Activated B cell treated with CpG ODN at 0.5 μM for 24 hours (primary cell): Measurements from ENCODE around the gene ANKRD11. TPM values are rescaled to one million over a fixed set of nuclear protein-coding genes. Genes with fewer than 3 reads are reported as not detected.
A peak's percentile ranks its signal among the peaks of the same experiment; 100 is the strongest.

Experiments used
- ATAC-seq: fragments of 200-7000 bp; cut with Tn5 transposase; one replicate; pipeline ENCODE4 v1.10.0; 2021; ENCODE audit warnings: low read depth, mild to moderate bottlenecking, moderate library complexity
- CTCF ChIA-PET: fragments of 350-600 bp; sonication (Branson Sonifier 250); formaldehyde crosslinking; loops from one replicate; lab custom pipeline; 2021; ENCODE audit warnings: antibody characterized with exemption; lab: Charles Lee
- POLR2A ChIA-PET: fragments of 350-600 bp; sonication (Branson Sonifier 250); formaldehyde crosslinking; loops from one replicate; lab custom pipeline; 2021; ENCODE audit warnings: antibody characterized with exemption; lab: Charles Lee
- DNase-seq: peaks from one replicate; pipeline ENCODE4 v3.0.0; 2022
- H3K27ac Mint-ChIP-seq: one replicate; pipeline ENCODE4 v1.8.0; 2020; ENCODE audit warnings: mixed read lengths
- H3K27me3 Mint-ChIP-seq: one replicate; pipeline ENCODE4 v1.8.0; 2021; ENCODE audit warnings: mixed read lengths
- H3K36me3 Mint-ChIP-seq: one replicate; pipeline ENCODE4 v1.8.0; 2021; ENCODE audit warnings: low read depth, mixed read lengths
- H3K4me1 Mint-ChIP-seq: one replicate; pipeline ENCODE4 v1.8.0; 2021; ENCODE audit warnings: mixed read lengths
- H3K4me3 Mint-ChIP-seq: one replicate; pipeline ENCODE4 v1.8.0; 2020; ENCODE audit warnings: mild to moderate bottlenecking, mixed read lengths
- H3K9me3 Mint-ChIP-seq: one replicate; pipeline ENCODE4 v1.8.0; 2020; ENCODE audit warnings: mixed read lengths
- intact Hi-C: fragments of 100-400 bp; cut with micrococcal nuclease; formaldehyde crosslinking; loops from one replicate; pipeline ENCODE4 v1.15.1; 2024
- total RNA-seq: library from RNA; stranded (reverse); gene quantifications from 2 replicates; pipeline ENCODE4 v1.2.3, GENCODE V29; 2022
- TF ChIP-seq, protein P1 (sequence below): fragments of 200-600 bp; IDR thresholded peaks from one replicate; pipeline ENCODE4 v1.8.0; 2022; ENCODE audit warnings: antibody characterized with exemption, mild to moderate bottlenecking

Gene ANKRD11
- total RNA-seq, 1 donor from 2014 or later, result 243 TPM

DNA sequence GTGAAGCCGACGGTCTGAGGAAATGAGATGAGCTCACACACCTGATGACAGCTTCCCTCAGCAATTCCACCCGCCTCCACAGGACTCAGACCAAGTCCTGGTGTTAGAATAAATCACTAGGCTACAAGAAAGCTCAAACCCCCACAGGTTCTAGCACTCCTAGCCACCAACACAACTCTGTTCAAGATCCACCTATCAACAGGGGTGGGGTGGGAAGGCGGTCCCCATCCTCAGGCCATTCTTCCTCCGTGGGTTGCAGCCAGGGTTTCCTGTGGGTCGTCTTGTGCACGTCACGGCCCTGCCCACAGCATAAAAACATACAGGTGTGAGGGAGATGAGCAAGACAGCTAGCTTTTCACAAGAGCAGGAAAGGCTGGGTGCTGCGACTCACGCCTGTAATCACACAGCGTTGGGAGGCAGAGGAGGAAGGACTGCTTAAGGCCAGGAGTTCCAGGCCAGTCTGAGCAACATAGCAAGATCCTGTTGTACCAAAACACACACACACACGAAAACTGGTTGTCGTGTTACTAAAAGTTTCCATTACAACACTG lies 81.1 kb downstream of the ANKRD11 start:
- no peak for DNase-seq
- Mint-ChIP-seq H3K4me3 (peak overlapping the region; percentile 13), H3K27me3 (no peaks in the 10 kb centered on the region), H3K36me3 (peaks cover 13% of the 10 kb centered on the region), H3K27ac (peak overlapping the region; percentile 35), H3K4me1 (peaks cover 80% of the 10 kb centered on the region), H3K9me3 (no peaks in the 10 kb centered on the region)
- peak; percentile 59 for ATAC-seq
- TF ChIP-seq, protein P1, sequence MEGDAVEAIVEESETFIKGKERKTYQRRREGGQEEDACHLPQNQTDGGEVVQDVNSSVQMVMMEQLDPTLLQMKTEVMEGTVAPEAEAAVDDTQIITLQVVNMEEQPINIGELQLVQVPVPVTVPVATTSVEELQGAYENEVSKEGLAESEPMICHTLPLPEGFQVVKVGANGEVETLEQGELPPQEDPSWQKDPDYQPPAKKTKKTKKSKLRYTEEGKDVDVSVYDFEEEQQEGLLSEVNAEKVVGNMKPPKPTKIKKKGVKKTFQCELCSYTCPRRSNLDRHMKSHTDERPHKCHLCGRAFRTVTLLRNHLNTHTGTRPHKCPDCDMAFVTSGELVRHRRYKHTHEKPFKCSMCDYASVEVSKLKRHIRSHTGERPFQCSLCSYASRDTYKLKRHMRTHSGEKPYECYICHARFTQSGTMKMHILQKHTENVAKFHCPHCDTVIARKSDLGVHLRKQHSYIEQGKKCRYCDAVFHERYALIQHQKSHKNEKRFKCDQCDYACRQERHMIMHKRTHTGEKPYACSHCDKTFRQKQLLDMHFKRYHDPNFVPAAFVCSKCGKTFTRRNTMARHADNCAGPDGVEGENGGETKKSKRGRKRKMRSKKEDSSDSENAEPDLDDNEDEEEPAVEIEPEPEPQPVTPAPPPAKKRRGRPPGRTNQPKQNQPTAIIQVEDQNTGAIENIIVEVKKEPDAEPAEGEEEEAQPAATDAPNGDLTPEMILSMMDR, result no peak
- ChIA-PET POLR2A (interaction anchor here (0.9 to 1.0 kb wide), 2 partner anchors 79 to 82 kb away, joined by 3 to 4 read pairs; no protein-coding TSS in a partner anchor), CTCF (interaction anchor here (0.9 kb wide), 1 partner anchor 27 kb away, joined by 4 read pairs; no protein-coding TSS in a partner anchor)
- intact Hi-C loops, result no loop called here

DNA sequence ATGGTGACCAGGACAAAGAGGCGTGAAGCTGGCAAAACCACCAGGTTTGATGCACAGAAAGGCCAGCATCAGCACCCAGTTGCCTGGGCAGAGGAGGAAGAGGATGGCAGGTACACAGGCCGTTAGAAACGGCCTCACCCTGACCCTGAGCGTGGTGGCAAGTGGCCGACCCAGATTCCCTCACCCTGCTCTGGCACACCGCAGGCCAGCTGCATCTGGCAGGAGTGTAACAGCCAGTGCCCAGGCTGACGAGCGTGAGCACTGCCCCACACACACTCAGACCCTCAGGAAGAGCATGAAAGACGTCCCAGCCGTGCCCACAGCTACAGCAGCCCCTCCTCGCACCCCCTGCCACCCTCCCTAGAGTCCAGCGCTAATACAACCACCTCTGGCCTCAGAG lies 82.0 kb downstream of the ANKRD11 start:
- Mint-ChIP-seq H3K9me3 (no peaks in the 10 kb centered on the region), H3K27ac (no peak overlapping the region), H3K36me3 (peaks cover 11% of the 10 kb centered on the region), H3K4me1 (peaks cover 85% of the 10 kb centered on the region), H3K4me3 (peak overlapping the region; percentile 11), H3K27me3 (no peaks in the 10 kb centered on the region)
- intact Hi-C loops, result no loop called here
- ATAC-seq (no peak), DNase-seq (no peak)
- TF ChIP-seq, protein P1, result no peak
- POLR2A ChIA-PET, result interaction anchor here (0.7 to 1.2 kb wide), 3 partner anchors 9 to 81 kb away, joined by 3 to 6 read pairs (median 4); no protein-coding TSS in a partner anchor
- CTCF ChIA-PET, result interaction anchor here (0.9 kb wide), 1 partner anchor 28 kb away, joined by 4 read pairs; no protein-coding TSS in a partner anchor

DNA sequence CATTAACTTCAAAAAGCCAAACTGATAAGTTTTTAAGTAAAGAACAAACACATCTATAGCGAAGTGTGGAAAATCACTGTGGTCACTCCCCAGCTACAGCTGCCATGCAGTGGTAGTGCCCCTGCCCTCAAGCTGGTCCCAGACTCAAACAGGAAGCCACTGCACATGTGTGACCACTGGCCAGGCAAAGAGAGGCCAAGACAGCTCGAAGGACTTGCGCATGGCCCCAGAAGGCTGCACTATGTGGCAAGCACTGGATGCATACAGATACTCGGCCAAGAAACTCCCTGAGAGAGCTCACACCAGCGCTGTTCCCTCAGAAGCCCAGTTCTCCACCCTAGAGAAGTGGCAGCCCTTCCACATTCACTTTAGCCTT lies 82.4 kb downstream of the ANKRD11 start:
- Mint-ChIP-seq H3K4me3 (no peak overlapping the region), H3K9me3 (no peaks in the 10 kb centered on the region), H3K27me3 (no peaks in the 10 kb centered on the region), H3K27ac (no peak overlapping the region), H3K36me3 (peaks cover 11% of the 10 kb centered on the region), H3K4me1 (peaks cover 89% of the 10 kb centered on the region)
- TF ChIP-seq, protein P1, result no peak
- no peak for ATAC-seq
- DNase-seq, result no peak
- intact Hi-C loops, result no loop called here
- POLR2A ChIA-PET, result interaction anchor here (0.7 to 1.2 kb wide), 3 partner anchors 9 to 82 kb away, joined by 3 to 6 read pairs (median 4); no protein-coding TSS in a partner anchor
- CTCF ChIA-PET, result no interaction called here

DNA sequence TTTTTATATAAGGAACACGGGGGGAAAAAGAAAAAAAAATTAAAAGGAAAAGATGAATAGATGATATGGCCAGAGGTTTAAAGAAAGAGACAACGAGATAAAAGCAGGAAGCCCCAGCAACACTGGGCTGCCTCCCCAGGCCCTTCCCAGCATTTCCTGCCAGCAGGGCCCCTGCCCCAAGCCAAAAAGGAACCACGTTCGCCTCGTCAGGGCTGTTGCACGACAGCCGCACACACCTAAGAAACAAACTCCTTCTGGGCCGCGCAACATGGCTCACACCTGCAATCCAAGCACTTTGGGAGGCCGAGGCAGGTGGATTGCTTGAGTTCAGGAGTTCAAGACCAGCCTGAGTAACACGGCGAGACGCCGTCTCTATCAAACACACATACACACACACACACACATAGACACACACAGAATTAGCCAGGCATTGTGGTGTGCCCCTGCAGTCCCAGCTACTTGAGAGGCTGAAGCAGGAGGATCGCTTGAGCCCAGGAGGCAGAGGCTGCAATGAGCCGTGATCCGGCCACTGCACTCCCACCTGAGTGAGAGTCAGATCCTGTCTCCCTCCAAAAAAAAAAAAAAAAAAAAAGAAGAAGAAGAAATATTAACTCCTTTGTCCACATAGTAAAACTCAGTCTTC lies 83.0 kb downstream of the ANKRD11 start:
- DNase-seq (no peak), ATAC-seq (no peak)
- intact Hi-C loops, result no loop called here
- TF ChIP-seq, protein P1, result no peak
- Mint-ChIP-seq H3K36me3 (peaks cover 11% of the 10 kb centered on the region), H3K27ac (peak overlapping the region; percentile 18), H3K27me3 (no peaks in the 10 kb centered on the region), H3K4me3 (peak overlapping the region; percentile 32), H3K9me3 (no peaks in the 10 kb centered on the region), H3K4me1 (peaks cover 88% of the 10 kb centered on the region)
- ChIA-PET CTCF (no interaction called here), POLR2A (interaction anchor here (0.7 to 1.2 kb wide), 3 partner anchors 8 to 82 kb away, joined by 3 to 6 read pairs (median 4); no protein-coding TSS in a partner anchor)

DNA sequence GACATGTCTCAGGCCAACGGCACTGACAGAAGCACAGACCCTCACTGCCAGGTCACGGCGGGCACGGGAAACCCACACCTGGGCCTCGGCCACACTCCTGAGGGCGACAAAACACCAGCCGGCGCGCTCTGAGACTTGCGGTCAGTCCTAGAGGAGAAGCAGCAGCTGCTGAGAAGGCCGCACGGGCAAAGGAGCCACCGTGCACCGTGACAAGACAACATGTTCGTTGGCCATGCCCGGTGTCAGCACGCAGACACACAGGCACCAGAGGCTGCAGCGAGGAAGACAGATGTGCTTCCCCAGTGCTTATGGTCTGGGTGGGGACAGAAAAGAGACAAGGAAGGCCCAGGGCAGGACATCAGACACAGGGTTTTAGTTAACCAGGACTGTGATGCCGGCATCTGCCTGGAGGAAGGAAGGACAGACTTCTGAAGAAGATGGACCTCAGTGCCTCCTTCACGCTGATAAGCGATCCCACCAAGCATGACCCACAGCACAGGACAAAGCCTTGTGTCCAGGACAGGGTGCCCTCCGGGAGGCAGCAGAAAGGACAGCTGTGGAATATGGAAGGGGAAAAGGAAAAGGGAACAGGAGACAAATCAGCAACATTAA lies 84.0 kb downstream of the ANKRD11 start:
- peak overlapping the region; percentile 24 for H3K4me3 Mint-ChIP-seq
- H3K9me3 Mint-ChIP-seq, result no peaks in the 10 kb centered on the region
- DNase-seq (no peak), ATAC-seq (no peak)
- intact Hi-C loops, result no loop called here
- CTCF ChIA-PET, result no interaction called here
- H3K4me1 Mint-ChIP-seq, result peaks cover 90% of the 10 kb centered on the region
- peaks cover 13% of the 10 kb centered on the region for H3K36me3 Mint-ChIP-seq
- H3K27me3 Mint-ChIP-seq, result no peaks in the 10 kb centered on the region
- TF ChIP-seq, protein P1, result no peak
- peak overlapping the region; percentile 4 for H3K27ac Mint-ChIP-seq
- POLR2A ChIA-PET, result no interaction called here
